Tibial nerve (tissue), 4 donors: ENCODE measurements around the gene HOXD10.

Source experiments
- EP300 ChIP-seq, 2 donors: sonication (generic); formaldehyde crosslinking; IDR thresholded peaks; one replicate each; pipeline ENCODE4 v1.6.1; 2017; ENCODE audit warnings: antibody characterized with exemption in 2 of 2, mild to moderate bottlenecking in 1 of 2
- POLR2A ChIP-seq, 2 donors: fragments of 450-650 bp; IDR thresholded peaks; one replicate each; pipeline ENCODE4 v1.6.1; 2017; ENCODE audit warnings: antibody characterized with exemption in 2 of 2, mild to moderate bottlenecking in 2 of 2, moderate library complexity in 2 of 2
- TF ChIP-seq, protein P1 (sequence below), 5 experiments: fragments of 200-600 bp in 3 of 5; fragments of 450-650 bp in 2 of 5; sonication (generic) in 3 of 5; IDR thresholded peaks; one replicate each; pipeline ENCODE4 v1.5.1; 2016 to 2019; ENCODE audit warnings: antibody characterized with exemption in 5 of 5, mild to moderate bottlenecking in 3 of 5, moderate library complexity in 2 of 5

DNA sequence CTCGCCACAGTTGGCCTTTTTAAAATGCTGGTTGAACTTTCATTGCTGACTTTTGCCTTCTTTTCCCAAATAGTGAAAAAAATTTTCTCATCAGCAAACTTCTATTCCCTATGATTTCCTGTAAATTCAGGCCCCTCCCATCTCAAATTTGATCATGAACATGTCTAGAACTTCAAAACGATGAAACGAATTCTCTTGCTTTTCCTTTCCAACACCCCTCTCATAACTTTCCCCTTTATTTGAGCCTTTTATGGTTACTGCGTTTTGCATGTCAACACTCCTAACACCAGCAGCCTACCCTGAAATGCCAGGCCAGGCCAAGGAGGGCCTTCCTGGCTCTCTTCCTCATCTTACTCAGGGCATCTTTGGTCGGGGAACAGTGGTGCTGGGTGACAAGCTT lies 25.7 kb upstream of the HOXD10 start:
- TF ChIP-seq, protein P1, sequence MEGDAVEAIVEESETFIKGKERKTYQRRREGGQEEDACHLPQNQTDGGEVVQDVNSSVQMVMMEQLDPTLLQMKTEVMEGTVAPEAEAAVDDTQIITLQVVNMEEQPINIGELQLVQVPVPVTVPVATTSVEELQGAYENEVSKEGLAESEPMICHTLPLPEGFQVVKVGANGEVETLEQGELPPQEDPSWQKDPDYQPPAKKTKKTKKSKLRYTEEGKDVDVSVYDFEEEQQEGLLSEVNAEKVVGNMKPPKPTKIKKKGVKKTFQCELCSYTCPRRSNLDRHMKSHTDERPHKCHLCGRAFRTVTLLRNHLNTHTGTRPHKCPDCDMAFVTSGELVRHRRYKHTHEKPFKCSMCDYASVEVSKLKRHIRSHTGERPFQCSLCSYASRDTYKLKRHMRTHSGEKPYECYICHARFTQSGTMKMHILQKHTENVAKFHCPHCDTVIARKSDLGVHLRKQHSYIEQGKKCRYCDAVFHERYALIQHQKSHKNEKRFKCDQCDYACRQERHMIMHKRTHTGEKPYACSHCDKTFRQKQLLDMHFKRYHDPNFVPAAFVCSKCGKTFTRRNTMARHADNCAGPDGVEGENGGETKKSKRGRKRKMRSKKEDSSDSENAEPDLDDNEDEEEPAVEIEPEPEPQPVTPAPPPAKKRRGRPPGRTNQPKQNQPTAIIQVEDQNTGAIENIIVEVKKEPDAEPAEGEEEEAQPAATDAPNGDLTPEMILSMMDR (IDR thresholded peaks at IDR 0.05) = no peak
- TF ChIP-seq POLR2A (IDR thresholded peaks at IDR 0.05) (no peak), EP300 (IDR thresholded peaks at IDR 0.05) (no peak)
